SK-N-SH treated with all-trans-retinoic acid at 6 μM for 48 hours (cell line): ENCODE results near the gene STK38L.

Experiments used
- ATAC-seq: fragments of 200-7000 bp; cut with Tn5 transposase; 3 replicates; pipeline ENCODE4 v1.9.1; 2020; ENCODE audit warnings: mild to moderate bottlenecking, moderate library complexity
- BACH2 ChIP-seq: fragments of 250-450 bp; sonication (Bioruptor Pico); IDR thresholded peaks from 2 replicates; pipeline ENCODE4 v1.9.0; 2021; ENCODE audit warnings: mild to moderate bottlenecking, borderline replicate concordance
- CSDC2 ChIP-seq: fragments of 250-450 bp; sonication (Bioruptor Pico); IDR thresholded peaks from 2 replicates; pipeline ENCODE4 v1.5.0; 2020; ENCODE audit warnings: mild to moderate bottlenecking, moderate library complexity
- GLIS3 ChIP-seq: fragments of 250-450 bp; sonication (Bioruptor Pico); IDR thresholded peaks from 2 replicates; pipeline ENCODE4 v1.5.0; 2020; ENCODE audit warnings: mild to moderate bottlenecking, moderate library complexity
- ISL1 ChIP-seq: fragments of 250-450 bp; sonication (Bioruptor Pico); IDR thresholded peaks from 2 replicates; pipeline ENCODE4 v2.1.2; 2022; ENCODE audit warnings: mild to moderate bottlenecking, moderate library complexity
- OSR1 ChIP-seq: fragments of 250-450 bp; sonication (Bioruptor Pico); IDR thresholded peaks from 2 replicates; pipeline ENCODE4 v1.8.0; 2022; ENCODE audit warnings: moderate library complexity, mild to moderate bottlenecking, inconsistent platforms
- RARB ChIP-seq: fragments of 250-450 bp; sonication (Bioruptor Pico); IDR thresholded peaks from 2 replicates; pipeline ENCODE4 v1.8.0; 2021; ENCODE audit warnings: mild to moderate bottlenecking, moderate library complexity
- ZC3H10 ChIP-seq: fragments of 250-450 bp; sonication (Bioruptor Pico); IDR thresholded peaks from 2 replicates; pipeline ENCODE4 v1.5.1; 2021; ENCODE audit warnings: mild to moderate bottlenecking, moderate library complexity
- ZNF565 ChIP-seq: fragments of 450-650 bp; formaldehyde crosslinking; conservative IDR thresholded peaks from 2 replicates; pipeline ENCODE4 v1.5.0; 2020; ENCODE audit warnings: low read depth, mild to moderate bottlenecking, moderate library complexity
- ZNF70 ChIP-seq: fragments of 450-650 bp; formaldehyde crosslinking; IDR thresholded peaks from 2 replicates; pipeline ENCODE4 v1.5.0; 2020; ENCODE audit warnings: mild to moderate bottlenecking, moderate library complexity
- ZNF8 ChIP-seq: fragments of 450-650 bp; formaldehyde crosslinking; IDR thresholded peaks from 2 replicates; pipeline ENCODE4 v1.5.0; 2020; ENCODE audit warnings: mild to moderate bottlenecking, moderate library complexity
- TF ChIP-seq, protein P1 (sequence below): fragments of 250-450 bp; sonication (Bioruptor Pico); IDR thresholded peaks from 2 replicates; pipeline ENCODE4 v1.5.0; 2020; ENCODE audit warnings: mild to moderate bottlenecking, moderate library complexity
- TF ChIP-seq, protein P2 (sequence below): fragments of 250-450 bp; sonication (Bioruptor Pico); IDR thresholded peaks from 2 replicates; pipeline ENCODE4 v1.5.1; 2021; ENCODE audit warnings: mild to moderate bottlenecking, moderate library complexity
- TF ChIP-seq, protein P3 (sequence below): fragments of 250-450 bp; sonication (Bioruptor Pico); IDR thresholded peaks from 2 replicates; pipeline ENCODE4 v1.5.1; 2020; ENCODE audit warnings: low read depth, mild to moderate bottlenecking, moderate library complexity
- TF ChIP-seq, protein P4 (sequence below): fragments of 250-450 bp; sonication (Bioruptor Pico); IDR thresholded peaks from 2 replicates; pipeline ENCODE4 v1.8.0; 2021; ENCODE audit warnings: low read depth, mild to moderate bottlenecking, moderate library complexity, borderline replicate concordance

The STK38L gene

DNA sequence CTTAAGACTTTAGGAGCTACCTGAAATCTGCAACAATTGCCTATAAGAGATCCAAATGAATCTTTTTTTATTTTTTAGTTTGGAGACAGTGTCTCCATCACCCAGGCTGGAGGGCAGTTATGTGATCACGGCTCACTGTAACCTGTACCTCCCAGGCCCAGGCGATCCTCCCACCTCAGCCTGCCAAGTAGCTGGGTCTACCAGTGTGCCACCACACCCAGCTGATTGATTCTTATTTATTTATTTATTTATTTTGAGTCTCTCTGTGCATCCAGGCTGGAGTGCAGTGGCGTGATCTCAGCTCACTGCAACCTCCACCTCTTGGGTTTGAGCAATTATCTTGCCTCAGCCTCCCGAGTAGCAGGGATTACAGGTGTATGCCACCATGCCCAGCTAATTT lies 26.1 kb downstream of the STK38L start:
- no peak for ATAC-seq
- TF ChIP-seq GLIS3 (CRISPR knock-in tag) (no peak), ISL1 (no peak), ZC3H10 (CRISPR knock-in tag) (no peak), ZNF70 (CRISPR knock-in tag) (no peak), ZNF565 (CRISPR knock-in tag) (no peak), CSDC2 (CRISPR knock-in tag) (no peak), RARB (CRISPR knock-in tag) (no peak), ZNF8 (CRISPR knock-in tag) (no peak)
- TF ChIP-seq, protein P1, sequence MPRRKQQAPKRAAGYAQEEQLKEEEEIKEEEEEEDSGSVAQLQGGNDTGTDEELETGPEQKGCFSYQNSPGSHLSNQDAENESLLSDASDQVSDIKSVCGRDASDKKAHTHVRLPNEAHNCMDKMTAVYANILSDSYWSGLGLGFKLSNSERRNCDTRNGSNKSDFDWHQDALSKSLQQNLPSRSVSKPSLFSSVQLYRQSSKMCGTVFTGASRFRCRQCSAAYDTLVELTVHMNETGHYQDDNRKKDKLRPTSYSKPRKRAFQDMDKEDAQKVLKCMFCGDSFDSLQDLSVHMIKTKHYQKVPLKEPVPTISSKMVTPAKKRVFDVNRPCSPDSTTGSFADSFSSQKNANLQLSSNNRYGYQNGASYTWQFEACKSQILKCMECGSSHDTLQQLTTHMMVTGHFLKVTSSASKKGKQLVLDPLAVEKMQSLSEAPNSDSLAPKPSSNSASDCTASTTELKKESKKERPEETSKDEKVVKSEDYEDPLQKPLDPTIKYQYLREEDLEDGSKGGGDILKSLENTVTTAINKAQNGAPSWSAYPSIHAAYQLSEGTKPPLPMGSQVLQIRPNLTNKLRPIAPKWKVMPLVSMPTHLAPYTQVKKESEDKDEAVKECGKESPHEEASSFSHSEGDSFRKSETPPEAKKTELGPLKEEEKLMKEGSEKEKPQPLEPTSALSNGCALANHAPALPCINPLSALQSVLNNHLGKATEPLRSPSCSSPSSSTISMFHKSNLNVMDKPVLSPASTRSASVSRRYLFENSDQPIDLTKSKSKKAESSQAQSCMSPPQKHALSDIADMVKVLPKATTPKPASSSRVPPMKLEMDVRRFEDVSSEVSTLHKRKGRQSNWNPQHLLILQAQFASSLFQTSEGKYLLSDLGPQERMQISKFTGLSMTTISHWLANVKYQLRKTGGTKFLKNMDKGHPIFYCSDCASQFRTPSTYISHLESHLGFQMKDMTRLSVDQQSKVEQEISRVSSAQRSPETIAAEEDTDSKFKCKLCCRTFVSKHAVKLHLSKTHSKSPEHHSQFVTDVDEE (CRISPR knock-in tag) = no peak
- TF ChIP-seq, protein P2, sequence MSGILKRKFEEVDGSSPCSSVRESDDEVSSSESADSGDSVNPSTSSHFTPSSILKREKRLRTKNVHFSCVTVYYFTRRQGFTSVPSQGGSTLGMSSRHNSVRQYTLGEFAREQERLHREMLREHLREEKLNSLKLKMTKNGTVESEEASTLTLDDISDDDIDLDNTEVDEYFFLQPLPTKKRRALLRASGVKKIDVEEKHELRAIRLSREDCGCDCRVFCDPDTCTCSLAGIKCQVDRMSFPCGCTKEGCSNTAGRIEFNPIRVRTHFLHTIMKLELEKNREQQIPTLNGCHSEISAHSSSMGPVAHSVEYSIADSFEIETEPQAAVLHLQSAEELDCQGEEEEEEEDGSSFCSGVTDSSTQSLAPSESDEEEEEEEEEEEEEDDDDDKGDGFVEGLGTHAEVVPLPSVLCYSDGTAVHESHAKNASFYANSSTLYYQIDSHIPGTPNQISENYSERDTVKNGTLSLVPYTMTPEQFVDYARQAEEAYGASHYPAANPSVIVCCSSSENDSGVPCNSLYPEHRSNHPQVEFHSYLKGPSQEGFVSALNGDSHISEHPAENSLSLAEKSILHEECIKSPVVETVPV (CRISPR knock-in tag) = no peak
- TF ChIP-seq, all 23 proteins: peak for 0

DNA sequence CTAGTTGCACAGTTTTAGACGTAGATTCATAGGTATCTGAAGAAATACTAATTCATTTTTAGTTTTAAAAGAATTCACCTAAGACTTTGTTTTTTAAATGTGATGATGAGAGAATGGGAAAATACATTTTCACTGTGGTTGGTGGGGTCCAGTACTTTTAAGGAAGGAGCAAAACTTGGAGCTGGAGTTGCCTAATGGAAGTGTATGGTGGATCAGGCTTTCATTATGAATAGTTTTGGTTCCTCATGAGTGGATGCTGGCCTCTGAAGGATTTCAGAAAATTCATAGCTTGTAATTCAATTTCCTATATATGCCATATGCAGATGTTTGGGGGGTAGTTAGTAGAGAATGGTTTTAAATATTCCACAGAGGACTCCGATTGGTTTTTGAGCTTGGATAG lies 27.1 kb downstream of the STK38L start:
- TF ChIP-seq, protein P1 (CRISPR knock-in tag) = no peak
- TF ChIP-seq ZC3H10 (CRISPR knock-in tag) (no peak), ISL1 (no peak), OSR1 (CRISPR knock-in tag) (no peak)
- TF ChIP-seq, protein P3, sequence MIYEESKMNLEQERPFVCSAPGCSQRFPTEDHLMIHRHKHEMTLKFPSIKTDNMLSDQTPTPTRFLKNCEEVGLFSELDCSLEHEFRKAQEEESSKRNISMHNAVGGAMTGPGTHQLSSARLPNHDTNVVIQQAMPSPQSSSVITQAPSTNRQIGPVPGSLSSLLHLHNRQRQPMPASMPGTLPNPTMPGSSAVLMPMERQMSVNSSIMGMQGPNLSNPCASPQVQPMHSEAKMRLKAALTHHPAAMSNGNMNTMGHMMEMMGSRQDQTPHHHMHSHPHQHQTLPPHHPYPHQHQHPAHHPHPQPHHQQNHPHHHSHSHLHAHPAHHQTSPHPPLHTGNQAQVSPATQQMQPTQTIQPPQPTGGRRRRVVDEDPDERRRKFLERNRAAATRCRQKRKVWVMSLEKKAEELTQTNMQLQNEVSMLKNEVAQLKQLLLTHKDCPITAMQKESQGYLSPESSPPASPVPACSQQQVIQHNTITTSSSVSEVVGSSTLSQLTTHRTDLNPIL (CRISPR knock-in tag) = no peak
- TF ChIP-seq, all 23 proteins: peak for 0
- ATAC-seq = no peak

DNA sequence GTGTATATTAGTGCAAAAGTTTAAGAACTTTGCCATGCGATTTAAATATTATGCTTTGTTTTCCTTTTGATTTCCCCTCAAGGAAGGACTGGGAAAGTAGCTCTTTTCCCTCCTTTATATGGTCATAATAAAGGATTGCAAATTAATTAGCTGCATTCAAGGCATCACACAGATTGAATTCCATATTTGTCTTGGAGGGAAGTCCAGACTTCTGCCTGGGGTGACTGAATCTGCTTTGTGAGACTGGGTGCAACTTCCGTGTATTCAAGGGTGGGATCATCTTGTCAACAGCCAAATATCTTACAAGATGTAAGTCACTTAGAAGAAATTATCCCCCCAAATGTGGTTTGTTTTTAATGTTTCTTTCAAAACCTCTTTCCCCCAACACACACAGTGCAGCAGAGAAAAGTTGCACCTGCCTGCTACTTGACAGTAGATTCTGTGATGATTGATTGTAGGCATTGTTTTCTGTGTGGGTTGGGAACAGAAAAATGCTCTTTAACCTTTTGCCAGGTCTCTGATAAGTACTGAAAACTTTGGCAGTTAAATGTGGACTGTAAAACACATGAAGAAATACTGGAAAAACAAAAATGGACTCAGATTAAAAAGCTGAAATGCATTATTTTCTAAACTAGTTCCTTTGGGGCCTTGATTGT lies 28.4 kb downstream of the STK38L start:
- no peak for TF ChIP-seq ZNF8 (CRISPR knock-in tag)
- no peak for TF ChIP-seq ZC3H10 (CRISPR knock-in tag)
- TF ChIP-seq, protein P4, sequence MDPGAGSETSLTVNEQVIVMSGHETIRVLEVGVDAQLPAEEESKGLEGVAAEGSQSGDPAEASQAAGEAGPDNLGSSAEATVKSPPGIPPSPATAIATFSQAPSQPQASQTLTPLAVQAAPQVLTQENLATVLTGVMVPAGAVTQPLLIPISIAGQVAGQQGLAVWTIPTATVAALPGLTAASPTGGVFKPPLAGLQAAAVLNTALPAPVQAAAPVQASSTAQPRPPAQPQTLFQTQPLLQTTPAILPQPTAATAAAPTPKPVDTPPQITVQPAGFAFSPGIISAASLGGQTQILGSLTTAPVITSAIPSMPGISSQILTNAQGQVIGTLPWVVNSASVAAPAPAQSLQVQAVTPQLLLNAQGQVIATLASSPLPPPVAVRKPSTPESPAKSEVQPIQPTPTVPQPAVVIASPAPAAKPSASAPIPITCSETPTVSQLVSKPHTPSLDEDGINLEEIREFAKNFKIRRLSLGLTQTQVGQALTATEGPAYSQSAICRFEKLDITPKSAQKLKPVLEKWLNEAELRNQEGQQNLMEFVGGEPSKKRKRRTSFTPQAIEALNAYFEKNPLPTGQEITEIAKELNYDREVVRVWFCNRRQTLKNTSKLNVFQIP (CRISPR knock-in tag) = no peak
- TF ChIP-seq, protein P1 (CRISPR knock-in tag) = no peak
- TF ChIP-seq BACH2 = no peak
- no peak for ATAC-seq
